PFSK-1 (cell line): Measurements from ENCODE around the gene EGLN1.

Source experiments
- FOXP2 ChIP-seq: optimal IDR thresholded peaks from 2 replicates; pipeline ENCODE3; 2011; ENCODE audit warnings: borderline replicate concordance, control low read depth, inconsistent platforms; ENCODE audit not compliant: insufficient read depth; ENCODE audit errors: extremely low read length, extremely low read depth
- POLR2AphosphoS5 ChIP-seq: IDR thresholded peaks from 2 replicates; pipeline ENCODE4 v1.6.1; 2012; ENCODE audit warnings: low read depth, mild to moderate bottlenecking, control low read depth, low read length, moderate library complexity
- REST ChIP-seq, 2 experiments: IDR thresholded peaks; 2 replicates each; pipeline versions ENCODE4 v1.6.1 to v1.8.0; 2011 to 2012; ENCODE audit warnings: low read depth in 2 of 2, low read length in 2 of 2, control low read depth in 1 of 2, inconsistent platforms in 1 of 2, mild to moderate bottlenecking in 1 of 2, moderate library complexity in 1 of 2; ENCODE audit not compliant: insufficient read depth in 1 of 2
- SIN3A ChIP-seq: IDR thresholded peaks from 2 replicates; pipeline ENCODE4 v1.6.1; 2012; ENCODE audit warnings: mild to moderate bottlenecking, low read length, moderate library complexity, borderline replicate concordance; ENCODE audit not compliant: insufficient read depth
- TAF1 ChIP-seq: IDR thresholded peaks from 2 replicates; pipeline ENCODE4 v1.6.1; 2012; ENCODE audit warnings: low read length, control low read depth, borderline replicate concordance; ENCODE audit not compliant: insufficient read depth

EGLN1 gene

DNA sequence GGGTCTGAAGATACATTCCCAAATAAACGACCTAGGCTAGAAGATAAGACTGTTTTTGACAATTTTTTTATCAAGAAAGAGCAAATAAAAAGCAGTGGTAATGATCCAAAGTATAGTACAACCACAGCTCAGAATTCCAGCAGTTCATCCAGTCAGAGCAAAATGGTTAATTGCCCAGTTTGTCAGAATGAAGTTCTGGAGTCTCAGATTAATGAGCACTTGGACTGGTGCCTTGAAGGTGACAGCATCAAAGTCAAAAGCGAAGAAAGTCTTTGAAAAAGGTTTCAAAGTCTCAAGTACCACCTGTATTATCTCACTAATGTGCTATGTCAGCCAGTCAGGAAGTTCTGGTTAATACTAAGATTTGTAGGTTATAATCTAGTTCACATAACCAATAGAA is 69.0 kb downstream of the EGLN1 start:
- TF ChIP-seq TAF1, result no peak
- no peak for TF ChIP-seq FOXP2
- TF ChIP-seq REST (IDR thresholded peaks at IDR 0.05; ENCODE audit: insufficient read depth in 1 of 2, low read depth in 2 of 2, low read length in 2 of 2), result no peak
- TF ChIP-seq SIN3A, result no peak
- no peak for TF ChIP-seq POLR2AphosphoS5

- TF ChIP-seq POLR2AphosphoS5, result no peak
These were observed 70.3 kb downstream of the EGLN1 start for GRCh38 chr1:231351816-231352215.

DNA sequence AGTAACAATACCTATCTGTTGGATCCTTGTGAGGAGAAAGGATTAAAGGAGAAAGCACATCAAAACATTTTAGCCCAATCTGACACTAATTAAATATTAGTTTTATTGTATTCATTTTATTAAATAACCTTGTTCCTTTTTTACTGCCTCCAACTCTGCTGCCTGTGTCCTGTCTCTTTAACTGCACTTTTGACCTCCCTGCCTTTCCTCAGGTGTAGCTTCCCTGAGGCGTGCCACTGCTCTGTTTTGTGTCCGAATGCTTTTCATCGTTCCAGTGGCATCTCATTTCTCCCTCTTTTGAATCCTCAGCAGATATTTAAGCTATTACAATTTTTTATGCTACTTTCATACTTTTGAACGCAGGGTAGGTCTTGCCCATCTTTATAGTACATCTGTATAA is 73.6 kb downstream of the EGLN1 start:
- no peak for TF ChIP-seq POLR2AphosphoS5
- no peak for TF ChIP-seq TAF1
- TF ChIP-seq REST (IDR thresholded peaks at IDR 0.05; ENCODE audit: insufficient read depth in 1 of 2, low read depth in 2 of 2, low read length in 2 of 2), result no peak
- no peak for TF ChIP-seq FOXP2
- TF ChIP-seq SIN3A, result no peak

DNA sequence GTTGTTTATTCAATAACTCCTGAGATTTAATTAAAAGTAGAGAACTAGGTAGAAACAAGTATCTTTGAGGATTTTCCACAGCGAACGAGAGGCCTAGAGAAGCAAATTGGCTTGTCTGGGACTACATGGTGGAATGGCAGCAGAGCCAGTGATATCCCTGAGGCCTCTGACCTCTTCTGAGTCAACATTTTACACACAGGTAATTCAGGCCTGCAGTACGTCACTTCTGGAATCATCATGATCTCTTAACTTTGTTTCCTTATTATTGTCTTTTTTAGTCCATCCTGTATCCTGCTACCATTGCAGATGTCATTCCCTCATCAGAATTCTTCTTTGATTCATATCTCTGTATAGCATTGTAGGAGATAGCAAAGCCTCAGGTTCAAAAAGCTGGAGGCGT is 74.1 kb downstream of the EGLN1 start:
- TF ChIP-seq FOXP2 (no peak), POLR2AphosphoS5 (no peak), TAF1 (no peak), REST (IDR thresholded peaks at IDR 0.05; ENCODE audit: insufficient read depth in 1 of 2, low read depth in 2 of 2, low read length in 2 of 2) (no peak), SIN3A (no peak)

- TF ChIP-seq POLR2AphosphoS5 (no peak), FOXP2 (no peak), SIN3A (no peak), REST (IDR thresholded peaks at IDR 0.05; ENCODE audit: insufficient read depth in 1 of 2, low read depth in 2 of 2, low read length in 2 of 2) (no peak), TAF1 (no peak)
These were observed 81.6 kb downstream of the EGLN1 start for GRCh38 chr1:231340328-231341013.
